Cardiac septum (tissue), 1 donor: Measurements from ENCODE around the gene EVPLL. TPM values are rescaled to one million over a fixed set of nuclear protein-coding genes. Genes with fewer than 3 reads are reported as not detected.
"Not testable (repeated sequence)": the region's sequence is repeated elsewhere in the genome, so short reads cannot be mapped to it uniquely, and the experiment has no call there.

Experiments
- DNase-seq: peaks from one replicate; pipeline ENCODE4 v3.0.0-alpha.2; 2020; ENCODE audit warnings: low spot score
- intact Hi-C: fragments of 100-400 bp; cut with DNase I; formaldehyde crosslinking; loops from one replicate; pipeline ENCODE4 v1.14.0; 2022
- microRNA-seq: library from miRNA; unstranded; fragments of <30 nt; microRNA quantifications from one replicate; pipeline ENCODE4 v1.2.0, GENCODE V29; 2020
- total RNA-seq: library from RNA; stranded (reverse); fragmentation: NEBNext Ultra II Directional; extraction: Animal tissue kit (Norgen Biotek cat#: 25700); gene quantifications from one replicate; pipeline ENCODE4 v1.2.1, GENCODE V29; 2021
- donor health status: DM: no; HTN: no; CAD: no.

EVPLL gene
- total RNA-seq, 1 donor from 2014 or later = not detected

GRCh38 chr17:18412001-18412538, 34.5 kb downstream of the EVPLL start:
- intact Hi-C loops = not testable (repeated sequence)

GRCh38 chr17:18421521-18421920, 43.9 kb downstream of the EVPLL start:
- DNase-seq, intact Hi-C loops: not testable (repeated sequence)

More at GRCh38 chr17:18412001-18412538, 34.5 kb downstream of the EVPLL start:
- not testable (repeated sequence) for DNase-seq

- intact Hi-C loops, DNase-seq: not testable (repeated sequence)
Observed at GRCh38 chr17:18422464-18422863, 44.9 kb downstream of the EVPLL start.

DNA sequence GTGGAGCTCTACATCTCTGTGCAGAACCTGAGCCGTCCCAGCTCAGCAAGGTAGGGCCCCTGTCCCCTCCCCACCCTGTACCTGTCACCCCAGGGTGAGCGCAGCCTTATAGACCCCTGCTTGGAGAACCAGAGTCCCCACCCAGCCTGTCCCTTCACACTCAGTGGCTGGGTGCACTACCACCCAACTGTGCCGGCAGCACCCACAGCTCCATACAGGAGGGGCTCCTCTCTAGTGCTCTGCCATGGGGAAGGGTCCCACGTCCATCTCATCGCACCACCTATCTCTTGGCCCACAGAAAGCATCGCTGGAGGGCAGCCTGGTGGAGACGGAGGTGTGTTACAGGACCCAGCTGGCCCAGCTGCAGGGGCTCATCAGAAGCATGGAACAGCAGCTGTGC, 45.4 kb downstream of the EVPLL start:
- DNase-seq, intact Hi-C loops: not testable (repeated sequence)

GRCh38 chr17:18425593-18425992, 48.0 kb downstream of the EVPLL start:
- DNase-seq, intact Hi-C loops: not testable (repeated sequence)

DNA sequence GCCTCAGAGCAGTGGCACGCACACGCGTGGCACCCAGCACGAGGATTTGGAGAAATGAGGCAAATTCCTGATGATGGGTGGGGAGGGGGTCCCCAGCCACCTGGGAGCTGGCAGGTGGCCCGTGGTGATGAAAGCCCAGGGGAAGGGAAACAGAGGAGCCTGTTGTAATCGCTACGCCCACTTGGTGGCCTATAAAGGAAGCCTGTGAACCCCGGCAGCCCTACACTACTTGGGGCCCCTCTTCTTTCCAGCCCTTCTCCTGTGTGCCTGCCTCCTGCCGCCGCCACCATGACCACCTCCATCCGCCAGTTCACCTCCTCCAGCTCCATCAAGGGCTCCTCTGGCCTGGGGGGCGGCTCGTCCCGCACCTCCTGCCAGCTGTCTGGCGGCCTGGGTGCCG, 49.1 kb downstream of the EVPLL start:
- DNase-seq, intact Hi-C loops: not testable (repeated sequence)

DNA sequence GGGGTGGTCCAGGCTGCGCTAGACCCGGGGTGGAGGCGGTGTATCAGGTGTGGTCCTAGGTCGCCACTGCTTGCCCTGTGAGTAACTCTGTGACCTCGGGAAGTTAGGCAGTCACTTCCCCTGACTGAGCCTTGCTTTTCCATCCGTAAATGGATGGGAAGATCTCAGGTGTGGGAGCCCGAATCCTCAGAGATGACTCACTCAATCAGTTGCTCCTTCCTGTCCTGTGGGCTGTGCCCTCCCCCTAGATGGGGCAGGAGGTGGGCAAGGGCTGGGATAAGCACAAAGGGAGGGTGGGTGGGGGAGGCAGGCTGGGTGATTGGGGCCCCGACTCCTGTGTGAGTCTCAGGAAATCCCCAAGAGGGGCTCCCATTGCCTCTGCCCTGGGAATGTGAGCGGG, 54.6 kb downstream of the EVPLL start:
- DNase-seq, intact Hi-C loops: not testable (repeated sequence)

Small RNA genes within 50 kb of the gene (microRNA-seq; reads per million reads assigned to microRNA genes)
- not detected for gene MIR6778

Other genes starting within 250 kb of the EVPLL start
- gene ALKBH5, start 193.9 kb upstream of the EVPLL start, total RNA-seq = 168 TPM
- gene LLGL1, start 152.1 kb upstream of the EVPLL start, total RNA-seq = 9.6 TPM
- gene FLII, start 119.0 kb upstream of the EVPLL start, total RNA-seq = 294 TPM
- gene MIEF2, start 117.1 kb upstream of the EVPLL start, total RNA-seq = 28.0 TPM
- 14.1 TPM for gene TOP3A, start 62.8 kb upstream of the EVPLL start, total RNA-seq
- gene SMCR8, start 62.5 kb upstream of the EVPLL start, total RNA-seq = 9.9 TPM
- 2.3 TPM for gene SHMT1, start 14.2 kb upstream of the EVPLL start, total RNA-seq
- not detected for gene LGALS9C, start 99.0 kb downstream of the EVPLL start, total RNA-seq